ENCODE measurements around the gene TOX2.

The TOX2 gene

GRCh38 chr20:44001667-44002596 is 87.3 kb downstream of the TOX2 start:
- no peak for TF ChIP-seq POLR2A (IDR thresholded peaks at IDR 0.05; ENCODE audit: extremely low read depth, insufficient read length)
- no peak for TF ChIP-seq MAX (IDR thresholded peaks at IDR 0.05; ENCODE audit: low read depth, low read length)
- TF ChIP-seq MYC (IDR thresholded peaks at IDR 0.05; ENCODE audit: low read depth, low read length) = no peak
- no peak for TF ChIP-seq CTCF (IDR thresholded peaks at IDR 0.05; ENCODE audit: low read depth, low read length)
- no peak overlapping the region for H3K4me3 ChIP-seq (ENCODE audit: low read depth, low read length)
- DNase-seq (ENCODE audit: low read depth) = no peak

- no peak for DNase-seq (ENCODE audit: low read depth)
- no peak for TF ChIP-seq CTCF (IDR thresholded peaks at IDR 0.05; ENCODE audit: low read depth, low read length)
- no peak for TF ChIP-seq MAX (IDR thresholded peaks at IDR 0.05; ENCODE audit: low read depth, low read length)
- no peak for TF ChIP-seq MYC (IDR thresholded peaks at IDR 0.05; ENCODE audit: low read depth, low read length)
- no peak for TF ChIP-seq POLR2A (IDR thresholded peaks at IDR 0.05; ENCODE audit: extremely low read depth, insufficient read length)
- no peak overlapping the region for H3K4me3 ChIP-seq (ENCODE audit: low read depth, low read length)
These were observed 88.2 kb downstream of the TOX2 start for GRCh38 chr20:44002861-44003260.

- H3K4me3 ChIP-seq (ENCODE audit: low read depth, low read length) = no peak overlapping the region
- DNase-seq (ENCODE audit: low read depth) = no peak
- TF ChIP-seq MAX (IDR thresholded peaks at IDR 0.05; ENCODE audit: low read depth, low read length) (no peak), MYC (IDR thresholded peaks at IDR 0.05; ENCODE audit: low read depth, low read length) (no peak), CTCF (IDR thresholded peaks at IDR 0.05; ENCODE audit: low read depth, low read length) (no peak), POLR2A (IDR thresholded peaks at IDR 0.05; ENCODE audit: extremely low read depth, insufficient read length) (no peak)
These were observed 89.0 kb downstream of the TOX2 start for GRCh38 chr20:44003609-44004008.

GRCh38 chr20:44004306-44004915 is 89.8 kb downstream of the TOX2 start:
- no peak overlapping the region for H3K4me3 ChIP-seq (ENCODE audit: low read depth, low read length)
- TF ChIP-seq MYC (IDR thresholded peaks at IDR 0.05; ENCODE audit: low read depth, low read length) (no peak), POLR2A (IDR thresholded peaks at IDR 0.05; ENCODE audit: extremely low read depth, insufficient read length) (no peak), MAX (IDR thresholded peaks at IDR 0.05; ENCODE audit: low read depth, low read length) (no peak), CTCF (IDR thresholded peaks at IDR 0.05; ENCODE audit: low read depth, low read length) (no peak)
- DNase-seq (ENCODE audit: low read depth) = no peak

GRCh38 chr20:44005661-44006060 is 91.0 kb downstream of the TOX2 start:
- H3K4me3 ChIP-seq (ENCODE audit: low read depth, low read length) = no peak overlapping the region
- TF ChIP-seq CTCF (IDR thresholded peaks at IDR 0.05; ENCODE audit: low read depth, low read length) (no peak), POLR2A (IDR thresholded peaks at IDR 0.05; ENCODE audit: extremely low read depth, insufficient read length) (no peak), MAX (IDR thresholded peaks at IDR 0.05; ENCODE audit: low read depth, low read length) (no peak), MYC (IDR thresholded peaks at IDR 0.05; ENCODE audit: low read depth, low read length) (no peak)
- no peak for DNase-seq (ENCODE audit: low read depth)
